ENCODE measurements around the gene TEKT3. TPM values are rescaled to one million over a fixed set of nuclear protein-coding genes. Genes with fewer than 3 reads are reported as not detected.

Gene TEKT3
- polyA plus RNA-seq (ENCODE audit: insufficient read length in 12 of 12) = 1 to 10 TPM in 5 of 12 donors, under 1 TPM in 5, not detected in 2; 0.41 to 2.3 (median 1.1) TPM
- long read RNA-seq, donor 1 = 0 reads
- long read RNA-seq, donor 2 = 0 reads
- long read RNA-seq, donor 3 = 0 reads
- long read RNA-seq, donor 4 = 0 reads
- long read RNA-seq, donor 5, partial matches to known transcripts = 0 of 1 reads
- long read RNA-seq, donor 5, other reads (novel, unspliced or antisense) = 0 of 1 reads
- long read RNA-seq, donor 6 = 0 reads
- long read RNA-seq, donor 7 = 0 reads
- long read RNA-seq, donor 8 = 0 reads
- long read RNA-seq, donor 9 = 0 reads
- long read RNA-seq, donor 10 = 0 reads
- long read RNA-seq, donor 11 = 0 reads

- DNase-seq = peak; percentile 83
Measured at GRCh38 chr17:15341385-15341849, at the start of gene TEKT3. TSS of gene TEKT3 (minus strand) at chr17:15341597. CDS start at chr17:15331585, 10,012 bp downstream.

GRCh38 chr17:15388356-15389041 lies 47.1 kb upstream of the TEKT3 start:
- no peak for DNase-seq

GRCh38 chr17:15386083-15386482 lies 44.7 kb upstream of the TEKT3 start:
- no peak for DNase-seq

GRCh38 chr17:15385305-15385704 lies 43.9 kb upstream of the TEKT3 start:
- no peak for DNase-seq

GRCh38 chr17:15384142-15384787 lies 42.9 kb upstream of the TEKT3 start:
- DNase-seq = peak; percentile 41

GRCh38 chr17:15382914-15383313 lies 41.5 kb upstream of the TEKT3 start:
- DNase-seq = no peak

- DNase-seq = no peak
Measured at GRCh38 chr17:15381707-15382106, 40.3 kb upstream of the TEKT3 start.

GRCh38 chr17:15380446-15380845 lies 39.0 kb upstream of the TEKT3 start:
- no peak for DNase-seq

GRCh38 chr17:15379659-15380058 lies 38.3 kb upstream of the TEKT3 start:
- DNase-seq = no peak

- DNase-seq = no peak
Measured at GRCh38 chr17:15378243-15378642, 36.8 kb upstream of the TEKT3 start.

GRCh38 chr17:15377616-15378015 lies 36.2 kb upstream of the TEKT3 start:
- DNase-seq = no peak

- no peak for DNase-seq
Measured at GRCh38 chr17:15377200-15377599, 35.8 kb upstream of the TEKT3 start.

GRCh38 chr17:15371376-15372130 lies 30.2 kb upstream of the TEKT3 start:
- no peak for DNase-seq

GRCh38 chr17:15368600-15368999 lies 27.2 kb upstream of the TEKT3 start:
- no peak for DNase-seq

GRCh38 chr17:15366026-15366425 lies 24.6 kb upstream of the TEKT3 start:
- DNase-seq = no peak

- no peak for DNase-seq
Measured at GRCh38 chr17:15364615-15365014, 23.2 kb upstream of the TEKT3 start.

GRCh38 chr17:15363702-15364101 lies 22.3 kb upstream of the TEKT3 start:
- no peak for DNase-seq

- no peak for DNase-seq
Measured at GRCh38 chr17:15361592-15361991, 20.2 kb upstream of the TEKT3 start.

- no peak for DNase-seq
Measured at GRCh38 chr17:15361151-15361550, 19.8 kb upstream of the TEKT3 start.

GRCh38 chr17:15354256-15354655 lies 12.9 kb upstream of the TEKT3 start:
- no peak for DNase-seq

GRCh38 chr17:15351925-15352324 lies 10.5 kb upstream of the TEKT3 start:
- DNase-seq = no peak

GRCh38 chr17:15351478-15351840 lies 10.1 kb upstream of the TEKT3 start:
- no peak for DNase-seq

Data from muscle of arm (tissue), 14 donors.